ENCODE results near the gene ZNF215. TPM values are rescaled to one million over a fixed set of nuclear protein-coding genes. Genes with fewer than 3 reads are reported as not detected.

The ZNF215 gene
- total RNA-seq, 2 donors from 2014 or later, result 9.9 to 10.2 TPM

GRCh38 chr11:6894097-6894496 is 32.1 kb upstream of the ZNF215 start:
- Mint-ChIP-seq H3K27me3 (ENCODE audit: insufficient read depth) (no peaks in the 10 kb centered on the region), H3K4me3 (no peak overlapping the region), H3K36me3 (ENCODE audit: low read depth) (no peaks in the 10 kb centered on the region), H3K27ac (no peak overlapping the region), H3K9me3 (no peaks in the 10 kb centered on the region), H3K4me1 (no peaks in the 10 kb centered on the region)
- Histone ChIP-seq H3K9me3 (ENCODE audit: control insufficient read depth, low read length) (no peaks in the 10 kb centered on the region), H3K36me3 (ENCODE audit: control insufficient read depth, insufficient read depth, low read length) (no peaks in the 10 kb centered on the region), H3K9ac (ENCODE audit: extremely low read depth, low read length, poor library complexity, severe bottlenecking) (no peak overlapping the region), H3K27me3 (ENCODE audit: control insufficient read depth, insufficient read depth, low read length, poor library complexity, severe bottlenecking) (no peaks in the 10 kb centered on the region), H3K4me3 (ENCODE audit: low read length) (no peak overlapping the region), H3K27ac (ENCODE audit: low read depth, low read length) (no peak overlapping the region), H3K4me1 (ENCODE audit: control insufficient read depth, insufficient read depth, low read length) (no peaks in the 10 kb centered on the region)
- peak; percentile 51 for TF ChIP-seq CTCF (conservative IDR thresholded peaks at IDR 0.05)
- DNase-seq, result no peak

GRCh38 chr11:6895010-6895409 is 31.2 kb upstream of the ZNF215 start:
- no peaks in the 10 kb centered on the region for H3K27me3 ChIP-seq (ENCODE audit: control insufficient read depth, insufficient read depth, low read length, poor library complexity, severe bottlenecking)
- TF ChIP-seq CTCF (conservative IDR thresholded peaks at IDR 0.05), result no peak
- H3K4me1 ChIP-seq (ENCODE audit: control insufficient read depth, insufficient read depth, low read length), result no peaks in the 10 kb centered on the region
- no peak for DNase-seq
- H3K27ac ChIP-seq (ENCODE audit: low read depth, low read length), result no peak overlapping the region
- no peaks in the 10 kb centered on the region for H3K36me3 ChIP-seq (ENCODE audit: control insufficient read depth, insufficient read depth, low read length)
- no peaks in the 10 kb centered on the region for H3K36me3 Mint-ChIP-seq (ENCODE audit: low read depth)
- no peak overlapping the region for H3K4me3 Mint-ChIP-seq
- H3K4me3 ChIP-seq (ENCODE audit: low read length), result no peak overlapping the region
- no peaks in the 10 kb centered on the region for H3K9me3 Mint-ChIP-seq
- H3K27ac Mint-ChIP-seq, result no peak overlapping the region
- H3K9me3 ChIP-seq (ENCODE audit: control insufficient read depth, low read length), result no peaks in the 10 kb centered on the region
- H3K27me3 Mint-ChIP-seq (ENCODE audit: insufficient read depth), result no peaks in the 10 kb centered on the region
- no peak overlapping the region for H3K9ac ChIP-seq (ENCODE audit: extremely low read depth, low read length, poor library complexity, severe bottlenecking)
- no peaks in the 10 kb centered on the region for H3K4me1 Mint-ChIP-seq

- no peak overlapping the region for H3K27ac ChIP-seq (ENCODE audit: low read depth, low read length)
- H3K4me1 ChIP-seq (ENCODE audit: control insufficient read depth, insufficient read depth, low read length), result no peaks in the 10 kb centered on the region
- no peaks in the 10 kb centered on the region for H3K36me3 ChIP-seq (ENCODE audit: control insufficient read depth, insufficient read depth, low read length)
- Mint-ChIP-seq H3K36me3 (ENCODE audit: low read depth) (no peaks in the 10 kb centered on the region), H3K4me1 (no peaks in the 10 kb centered on the region), H3K27ac (no peak overlapping the region), H3K27me3 (ENCODE audit: insufficient read depth) (no peaks in the 10 kb centered on the region), H3K9me3 (peaks cover 5% of the 10 kb centered on the region), H3K4me3 (no peak overlapping the region)
- no peak overlapping the region for H3K9ac ChIP-seq (ENCODE audit: extremely low read depth, low read length, poor library complexity, severe bottlenecking)
- H3K4me3 ChIP-seq (ENCODE audit: low read length), result no peak overlapping the region
- H3K27me3 ChIP-seq (ENCODE audit: control insufficient read depth, insufficient read depth, low read length, poor library complexity, severe bottlenecking), result no peaks in the 10 kb centered on the region
- no peak for TF ChIP-seq CTCF (conservative IDR thresholded peaks at IDR 0.05)
- no peaks in the 10 kb centered on the region for H3K9me3 ChIP-seq (ENCODE audit: control insufficient read depth, low read length)
- no peak for DNase-seq
- 83 to 100% methylated on average over 1 of the region's 1 CpG for WGBS, 2 experiments (ENCODE audit: insufficient coverage in 1 of 2, insufficient read length in 1 of 2)
These were observed 27.3 kb upstream of the ZNF215 start for GRCh38 chr11:6898911-6899310.

Data from endodermal cell (in vitro differentiated cells).